EH (cell line): ENCODE data around the gene PPP2R3B.
"Not testable (repeated sequence)": the region's sequence is repeated elsewhere in the genome, so short reads cannot be mapped to it uniquely, and the experiment has no call there.

Experiments used
- DNase-seq: peaks from one replicate; pipeline ENCODE4 v3.0.0-alpha.2; 2015; ENCODE audit warnings: low read depth

PPP2R3B gene

DNA sequence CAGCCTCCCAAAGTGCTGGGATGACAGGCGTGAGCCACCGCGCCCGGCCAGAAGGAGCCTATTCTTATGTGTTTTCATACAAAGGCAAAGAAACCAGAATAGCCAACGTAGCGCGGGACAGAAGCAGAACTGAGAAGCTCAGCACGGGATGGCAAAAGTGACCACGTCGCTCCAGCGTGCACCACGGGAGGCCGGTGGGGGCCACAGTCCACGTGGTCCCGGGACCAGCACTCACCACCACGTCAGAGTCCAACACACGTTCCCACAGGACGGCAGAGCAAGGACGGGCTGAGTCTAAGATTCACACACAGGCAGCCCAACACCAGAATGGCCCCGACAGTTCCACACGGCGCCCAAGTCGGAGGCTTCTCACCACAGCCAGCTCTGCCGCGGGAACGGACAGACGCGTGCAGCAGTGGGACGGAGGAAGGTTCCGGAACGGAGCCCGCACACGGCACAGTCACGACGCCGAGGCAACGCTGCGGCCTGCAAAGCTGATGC, 49.3 kb downstream of the PPP2R3B start:
- DNase-seq: no peak

DNA sequence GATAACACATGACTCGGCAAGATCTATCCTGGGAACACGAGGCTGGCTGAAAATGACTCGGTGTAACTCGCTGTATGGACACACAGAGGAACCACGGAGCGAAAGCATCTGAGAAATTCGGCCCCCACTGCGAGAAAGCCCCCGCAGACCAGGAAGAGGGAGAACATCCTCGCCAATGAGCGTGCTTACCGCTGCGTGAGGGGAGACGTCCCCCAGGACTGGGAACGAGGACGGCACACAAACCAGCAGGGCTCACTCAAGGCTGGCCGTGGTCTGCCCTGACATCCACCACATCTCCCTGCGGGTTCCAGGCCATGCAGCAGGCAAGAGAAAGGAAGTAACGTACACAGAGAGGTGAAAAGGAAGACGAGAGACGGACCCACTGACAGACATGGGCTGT, 50.5 kb downstream of the PPP2R3B start:
- DNase-seq: no peak

DNA sequence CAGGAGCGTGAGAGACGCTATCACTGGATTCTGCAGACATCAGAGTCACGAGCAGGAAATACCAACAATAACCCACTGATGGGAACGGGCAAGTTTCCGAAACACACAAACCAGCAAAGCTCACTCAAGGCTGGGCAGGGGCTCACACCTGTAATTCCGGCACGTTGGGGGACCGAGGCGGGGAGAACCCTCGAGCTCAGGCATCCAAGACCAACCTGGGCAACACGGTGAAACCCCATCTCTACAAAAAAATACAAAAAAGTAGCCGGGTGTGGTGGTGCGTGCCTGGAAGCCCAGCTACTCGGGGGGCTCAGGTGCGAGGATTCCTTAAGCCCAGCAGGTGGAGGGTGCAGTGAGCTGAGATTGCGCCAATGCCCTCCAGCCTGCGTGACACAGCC, 51.0 kb downstream of the PPP2R3B start:
- DNase-seq: no peak

DNA sequence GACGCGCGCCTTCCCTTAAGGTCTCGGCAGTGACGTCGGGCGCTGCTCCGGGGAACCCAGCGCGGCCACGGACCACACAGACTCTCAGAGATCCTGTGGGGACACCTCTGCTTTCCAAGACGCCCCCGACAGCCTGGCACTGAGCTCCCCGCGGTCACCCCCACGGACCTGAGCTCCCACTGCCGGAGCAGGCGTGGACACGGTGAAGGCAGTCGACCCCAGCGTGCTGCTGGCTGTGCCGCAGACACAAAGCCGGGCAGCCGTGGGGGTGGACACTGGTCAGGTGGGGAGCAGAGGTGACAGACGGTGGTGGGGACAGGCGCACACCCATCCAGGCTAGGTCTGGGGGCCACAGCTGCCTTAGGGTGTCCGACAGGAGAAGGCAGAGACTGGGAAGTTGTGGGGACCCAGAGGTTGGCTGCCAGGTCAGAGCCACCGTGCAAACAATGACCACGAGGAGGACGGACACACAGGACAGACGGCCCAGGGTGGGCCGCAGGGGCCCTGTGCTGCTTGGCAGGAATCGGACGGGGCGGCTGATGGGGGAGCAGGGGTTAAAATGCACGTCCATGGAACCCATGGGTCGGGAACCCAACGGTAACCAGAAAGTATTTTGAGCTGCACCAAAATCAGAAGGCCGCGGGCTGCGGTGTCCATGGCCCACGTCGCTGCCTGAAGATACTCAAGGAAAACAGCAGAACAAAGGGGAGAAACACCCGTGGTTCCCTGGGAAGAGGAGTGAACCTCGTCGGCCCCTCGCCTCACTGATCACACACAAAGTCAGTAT, 51.5 kb downstream of the PPP2R3B start:
- DNase-seq: no peak

DNA sequence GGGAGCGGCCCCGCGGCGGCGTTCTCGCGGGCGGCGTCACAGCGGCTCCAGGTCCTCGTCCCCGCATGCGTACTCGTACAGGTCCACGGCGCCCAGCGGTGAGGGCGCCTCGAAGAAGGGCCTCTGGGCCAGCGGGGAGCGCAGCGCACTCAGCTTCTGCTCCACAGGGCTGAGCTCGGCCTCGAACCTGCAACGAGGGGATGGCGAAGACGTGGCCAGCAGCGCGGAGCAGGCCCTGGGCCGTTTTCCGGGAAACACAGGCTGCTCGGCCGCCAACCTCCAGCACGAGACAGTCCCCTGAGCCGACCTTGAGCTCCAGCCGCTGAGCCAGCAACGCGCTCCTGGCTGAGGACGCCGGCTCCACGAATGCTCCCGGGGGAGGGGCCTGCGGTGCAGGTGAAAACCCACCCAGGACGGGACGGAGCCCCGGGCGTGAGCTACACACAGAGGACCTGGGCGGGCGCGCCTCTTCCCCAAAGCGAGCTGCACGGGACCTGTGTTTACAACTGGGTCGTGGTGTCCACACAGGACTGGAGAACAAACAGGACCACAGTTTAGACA, 52.3 kb downstream of the PPP2R3B start:
- no peak for DNase-seq

DNA sequence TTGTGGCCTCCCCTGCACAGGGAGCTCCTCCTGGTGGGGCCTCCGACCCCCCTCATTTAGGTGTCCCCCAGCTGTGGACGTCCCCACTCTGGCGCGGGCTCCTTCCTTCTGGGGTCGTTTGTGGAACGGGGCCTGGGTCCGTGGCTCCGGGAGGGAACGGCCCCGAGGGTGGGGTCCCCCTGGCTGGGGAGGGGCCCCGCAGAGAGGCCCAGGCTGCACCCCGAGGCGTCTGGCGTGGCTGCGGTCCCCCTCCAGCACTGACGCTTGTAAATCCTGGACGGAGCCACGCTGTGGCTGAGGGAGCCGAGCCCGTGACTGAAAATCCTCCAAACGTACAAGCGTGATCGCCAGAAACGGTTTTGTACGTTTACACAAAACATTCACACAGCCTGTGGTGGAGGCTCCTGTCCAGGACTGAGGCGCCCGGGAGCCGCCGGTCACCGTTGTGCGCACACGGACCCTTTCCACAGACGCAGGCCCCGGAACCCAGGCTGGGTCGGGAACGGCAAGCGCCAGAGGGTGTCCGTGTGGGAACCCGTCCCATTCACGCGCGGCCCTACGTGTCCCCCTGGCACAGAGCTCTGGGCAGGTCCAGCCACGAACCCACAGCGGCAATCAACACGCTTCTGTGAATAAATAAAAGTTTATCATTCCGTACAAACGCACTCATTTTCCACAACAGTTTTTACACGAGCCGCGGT, 52.9 kb downstream of the PPP2R3B start:
- no peak for DNase-seq

DNA sequence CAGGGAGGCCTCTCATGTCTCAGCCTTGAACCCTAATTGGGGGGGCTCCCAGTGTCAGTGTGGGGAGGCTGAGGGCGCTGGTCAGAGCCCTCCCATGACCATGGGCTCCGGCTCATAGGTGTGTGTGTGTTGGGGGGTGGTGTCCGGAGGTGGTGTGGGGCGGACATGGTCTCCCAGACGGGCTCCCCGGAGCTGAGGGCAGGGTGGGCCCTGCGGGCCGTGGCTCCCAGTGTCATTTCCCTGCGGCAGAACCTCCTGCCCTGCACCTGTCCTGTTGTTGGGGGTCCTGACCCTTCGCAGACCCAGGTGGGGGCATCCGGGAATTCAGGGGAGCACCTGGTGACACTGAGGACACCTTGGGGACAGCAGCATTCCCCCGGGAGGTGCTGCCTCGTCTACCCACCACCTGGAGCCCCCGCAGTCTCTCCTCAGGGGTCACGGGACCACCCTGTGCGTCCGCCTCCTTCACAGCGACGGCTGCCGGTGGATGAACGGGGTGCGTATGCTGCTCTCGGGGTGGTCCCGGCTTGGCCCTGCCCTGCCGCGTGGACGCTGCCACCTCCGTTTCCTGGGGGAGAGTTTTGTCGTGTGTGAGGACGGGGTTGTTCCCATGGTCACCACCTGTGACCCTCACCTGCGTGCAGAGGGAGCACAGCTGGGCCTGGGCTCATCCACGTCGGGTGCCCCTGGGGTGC, 53.6 kb downstream of the PPP2R3B start:
- no peak for DNase-seq

DNA sequence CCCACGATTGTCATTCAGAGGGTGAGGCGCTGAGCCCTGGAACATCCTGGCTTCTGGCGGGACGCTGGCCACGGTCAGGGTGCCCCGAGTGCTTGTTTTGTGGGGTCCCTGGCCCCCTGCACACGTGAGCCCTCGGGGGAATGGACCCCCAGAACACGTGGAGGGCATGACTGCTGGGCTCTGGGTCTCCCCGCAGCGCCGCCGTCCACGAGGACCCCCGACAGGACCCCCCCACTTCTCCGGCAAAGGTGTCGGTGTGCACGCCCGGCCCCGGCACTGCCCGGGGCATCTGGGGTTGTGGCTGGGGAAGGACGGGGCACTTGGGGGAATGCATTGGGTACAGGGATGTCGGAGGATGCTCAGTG, 54.2 kb downstream of the PPP2R3B start:
- no peak for DNase-seq

DNA sequence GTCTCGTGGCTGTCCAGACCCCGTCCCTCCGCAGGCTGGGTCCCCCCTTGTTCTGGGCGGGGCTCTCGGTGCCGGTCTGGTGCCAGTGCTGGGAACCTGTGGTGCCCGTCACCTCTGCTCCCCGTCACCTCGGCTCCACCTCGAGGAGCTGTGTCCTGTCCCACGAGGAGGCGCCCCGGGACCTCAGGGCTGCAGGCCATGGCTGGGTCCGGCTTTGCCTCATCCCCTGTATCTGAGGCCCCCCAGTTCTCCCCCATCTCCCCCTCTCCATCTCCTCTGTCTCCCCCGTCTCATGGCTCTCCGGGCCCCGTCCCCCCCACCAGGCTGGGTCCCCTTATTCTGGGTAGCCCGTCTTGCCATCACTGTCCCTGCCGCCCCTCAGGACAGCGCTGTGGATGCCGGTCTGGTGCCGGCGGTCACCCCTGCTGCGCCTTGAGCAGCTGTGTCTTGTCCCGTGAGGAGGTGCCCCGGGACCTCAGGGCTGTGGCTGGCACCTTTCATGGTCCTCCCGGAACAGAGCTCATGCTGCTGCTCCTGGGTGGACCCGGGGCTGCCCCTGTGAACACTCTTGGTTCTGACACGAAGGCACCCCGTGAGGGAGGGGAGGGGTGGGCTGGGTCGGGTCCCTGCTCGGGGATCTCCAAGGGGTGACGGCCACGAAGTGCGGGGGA, 54.7 kb downstream of the PPP2R3B start:
- no peak for DNase-seq

DNA sequence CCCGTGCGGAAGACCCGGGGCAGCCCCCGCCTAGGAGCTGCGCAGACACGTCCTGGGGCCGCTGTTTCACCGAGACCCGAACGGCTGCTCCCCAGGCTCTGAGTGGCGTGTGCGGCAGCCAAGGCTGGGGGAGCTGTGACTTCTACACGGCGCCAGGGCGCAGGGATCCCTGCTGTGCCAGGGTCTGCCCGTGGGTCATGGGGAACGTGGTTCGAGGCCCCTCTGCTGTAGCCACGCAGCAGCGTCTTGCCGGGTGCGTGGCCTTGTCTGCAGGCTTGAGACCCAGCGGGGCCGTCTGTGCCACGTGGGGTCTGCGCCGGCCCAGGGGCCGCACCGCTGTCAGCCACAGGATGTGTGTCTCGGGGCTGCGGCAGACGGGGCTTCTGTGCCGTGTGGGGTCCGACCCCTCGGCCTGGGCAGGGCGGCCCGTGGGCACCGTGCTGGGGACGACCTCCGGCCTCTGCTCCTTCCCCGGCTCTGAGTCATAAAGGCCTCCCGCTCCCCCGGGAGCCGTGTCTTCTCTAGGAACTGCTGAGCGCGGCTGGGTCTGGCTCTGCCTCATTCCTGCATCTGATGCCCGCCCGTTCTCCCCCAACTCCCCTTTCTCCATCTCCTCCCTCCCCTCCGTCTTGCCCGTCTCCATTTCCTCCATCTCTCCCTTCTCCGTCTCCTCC, 55.4 kb downstream of the PPP2R3B start:
- peak; percentile 64 for DNase-seq

DNA sequence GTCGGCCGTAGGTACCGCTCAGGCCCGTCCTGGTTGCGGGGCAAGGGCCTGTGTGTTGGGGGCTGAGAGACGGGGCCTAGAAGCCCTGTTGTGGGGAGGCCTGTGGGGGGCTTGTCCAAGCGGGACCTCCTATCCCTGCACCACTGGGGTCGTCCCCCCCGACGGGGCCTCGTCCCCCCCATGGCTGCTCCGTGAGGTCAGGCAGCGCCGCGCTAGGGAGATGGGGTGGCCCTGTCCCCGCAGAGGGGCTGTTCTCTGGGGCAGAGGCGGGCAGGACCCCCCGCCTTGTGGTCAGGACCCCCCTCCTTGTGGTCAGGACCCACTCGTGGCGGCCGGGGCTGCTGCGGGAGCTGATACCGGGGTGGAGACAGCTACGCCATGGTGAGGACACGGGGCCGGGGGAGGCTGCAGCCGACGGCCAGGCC, 56.0 kb downstream of the PPP2R3B start:
- DNase-seq: no peak

DNA sequence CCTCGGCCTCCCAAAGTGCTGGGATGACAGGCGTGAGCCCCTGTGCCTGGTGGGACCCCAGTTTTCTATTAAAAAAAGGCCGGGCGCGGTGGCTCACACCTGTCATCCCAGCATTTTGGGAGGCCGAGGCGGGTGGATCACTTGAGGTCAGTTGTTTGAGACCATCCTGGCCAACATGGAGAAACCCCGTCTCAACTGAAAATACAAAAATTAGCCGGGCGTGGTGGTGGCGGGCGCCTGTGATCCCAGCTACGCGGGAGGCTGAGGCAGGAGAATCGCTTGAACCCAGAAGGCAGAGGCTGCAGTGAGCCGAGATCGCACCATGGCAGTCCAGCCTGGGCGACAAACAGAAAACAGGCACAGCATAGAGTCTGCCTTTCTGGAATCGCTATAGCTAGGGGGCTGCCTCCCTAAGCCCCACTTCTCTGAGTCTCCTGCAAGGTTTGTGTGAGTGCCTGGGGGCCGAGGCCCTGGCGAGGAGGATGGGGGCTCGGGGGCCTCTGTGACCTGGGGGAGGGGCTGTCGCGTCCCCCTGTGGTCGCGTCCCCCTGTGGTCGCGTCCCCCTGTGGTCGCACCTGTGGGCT, 56.5 kb downstream of the PPP2R3B start:
- DNase-seq: not testable (repeated sequence)

DNA sequence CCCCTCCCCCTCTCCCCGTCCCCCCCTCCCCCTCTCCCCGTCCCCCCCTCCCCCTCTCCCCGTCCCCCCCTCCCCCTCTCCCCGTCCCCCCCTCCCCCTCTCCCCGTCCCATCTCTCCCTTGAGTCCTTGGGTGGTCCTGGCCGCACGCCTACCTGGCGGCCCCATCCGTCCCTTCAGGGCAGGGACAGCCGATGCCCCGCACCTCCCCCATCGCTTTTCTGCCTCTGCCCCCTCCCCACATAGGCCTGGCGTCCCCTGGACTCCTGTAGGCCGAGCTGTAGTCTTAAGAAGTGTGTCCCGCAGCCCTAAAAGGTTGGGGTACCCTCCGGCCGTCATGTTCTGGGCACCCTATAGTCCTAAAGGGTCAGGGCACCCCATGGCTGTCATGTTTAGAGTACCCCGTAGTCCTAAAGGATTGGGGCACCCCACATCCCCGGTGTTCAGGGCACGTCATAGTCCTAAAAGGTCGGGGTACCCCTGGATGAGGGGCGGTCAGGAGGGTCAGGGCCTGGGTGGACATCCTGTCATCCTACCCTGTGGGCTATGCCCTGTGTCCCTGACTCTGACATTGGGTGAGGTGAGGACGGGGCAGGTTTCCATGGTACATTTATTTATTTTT, 57.3 kb downstream of the PPP2R3B start:
- DNase-seq: no peak

DNA sequence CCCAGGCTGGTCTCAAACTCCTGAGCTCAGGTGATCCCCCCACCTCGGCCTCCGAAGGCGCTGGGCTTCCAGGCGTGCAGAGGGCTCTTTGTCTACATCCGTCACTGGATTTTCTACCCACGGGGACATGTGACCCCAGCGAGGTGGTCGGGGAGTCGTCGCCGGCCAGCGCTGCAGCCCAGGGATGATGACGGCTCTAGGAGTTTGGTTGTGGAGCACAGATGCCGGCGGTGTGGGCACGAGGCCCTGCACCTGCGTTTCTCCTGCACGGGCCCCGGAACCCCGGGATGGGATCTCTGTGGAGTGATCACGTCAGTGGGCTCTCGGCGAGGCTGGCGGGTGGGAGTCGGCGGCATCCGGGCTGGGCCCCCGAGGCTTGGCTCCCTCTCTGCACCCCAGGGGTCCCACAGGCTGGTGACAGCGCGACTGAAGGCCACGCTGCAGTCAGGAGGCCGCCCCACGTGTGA, 59.0 kb downstream of the PPP2R3B start:
- DNase-seq: no peak

DNA sequence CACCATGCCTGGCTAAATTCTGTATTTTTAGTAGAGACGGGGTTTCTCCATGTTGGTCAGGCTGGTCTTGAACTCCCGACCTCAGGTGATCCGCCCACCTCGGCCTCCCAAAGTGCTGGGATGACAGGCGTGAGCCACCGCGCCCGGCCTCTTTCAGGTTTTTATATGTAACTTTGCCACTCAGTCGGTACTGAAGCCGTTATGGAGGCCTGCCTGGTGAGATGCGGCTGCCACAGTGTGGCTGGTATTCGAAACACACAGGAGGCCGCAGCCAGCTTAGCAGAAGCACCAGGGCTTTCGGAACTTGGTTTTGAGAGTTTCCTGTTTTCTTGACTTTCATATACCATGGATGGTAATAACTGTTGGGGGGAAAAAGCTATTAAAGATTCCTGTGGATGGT, 62.0 kb downstream of the PPP2R3B start:
- peak; percentile 54 for DNase-seq

DNA sequence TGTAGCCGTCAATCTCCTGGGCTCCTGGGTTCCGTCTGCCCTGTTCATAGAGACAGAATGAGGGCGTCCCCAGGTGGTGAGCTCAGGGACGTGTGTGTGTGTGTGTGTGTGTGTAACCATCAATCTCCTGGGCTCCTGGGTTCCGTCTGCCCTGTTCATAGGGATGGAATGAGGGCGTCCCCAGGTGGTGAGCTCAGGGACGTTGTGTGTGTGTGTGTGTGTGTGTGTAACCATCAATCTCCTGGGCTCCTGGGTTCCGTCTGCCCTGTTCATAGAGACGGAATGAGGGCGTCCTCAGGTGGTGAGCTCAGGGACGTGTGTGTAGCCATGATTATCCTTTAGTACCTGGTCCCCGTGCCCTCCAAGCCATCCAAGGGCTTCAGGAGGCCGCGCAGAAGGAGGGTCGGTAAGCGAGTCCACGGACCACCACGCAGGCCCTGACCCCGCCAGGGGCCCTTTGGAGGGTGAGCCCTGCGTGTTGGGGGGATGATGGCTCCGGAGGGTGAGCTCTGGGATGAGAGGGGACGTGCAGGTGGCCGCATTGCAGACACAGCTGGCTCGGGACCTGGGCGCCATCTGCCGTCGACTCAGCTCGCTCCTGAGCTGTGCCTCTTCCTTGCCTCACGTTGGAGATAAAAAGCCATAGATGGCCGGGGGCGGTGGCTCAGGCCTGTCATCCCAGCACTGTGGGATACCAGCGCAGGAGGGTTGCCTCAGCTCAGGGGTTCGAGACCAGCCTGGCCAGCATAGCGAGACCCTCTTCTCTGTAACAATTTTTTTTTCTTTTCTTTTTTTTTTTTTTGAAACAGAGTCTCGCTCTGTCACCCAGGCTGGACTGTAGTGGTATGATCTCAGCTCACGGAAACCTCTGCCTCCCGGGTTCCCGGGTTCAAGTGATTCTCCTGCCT, 62.7 kb downstream of the PPP2R3B start:
- peak; percentile 39 for DNase-seq

DNA sequence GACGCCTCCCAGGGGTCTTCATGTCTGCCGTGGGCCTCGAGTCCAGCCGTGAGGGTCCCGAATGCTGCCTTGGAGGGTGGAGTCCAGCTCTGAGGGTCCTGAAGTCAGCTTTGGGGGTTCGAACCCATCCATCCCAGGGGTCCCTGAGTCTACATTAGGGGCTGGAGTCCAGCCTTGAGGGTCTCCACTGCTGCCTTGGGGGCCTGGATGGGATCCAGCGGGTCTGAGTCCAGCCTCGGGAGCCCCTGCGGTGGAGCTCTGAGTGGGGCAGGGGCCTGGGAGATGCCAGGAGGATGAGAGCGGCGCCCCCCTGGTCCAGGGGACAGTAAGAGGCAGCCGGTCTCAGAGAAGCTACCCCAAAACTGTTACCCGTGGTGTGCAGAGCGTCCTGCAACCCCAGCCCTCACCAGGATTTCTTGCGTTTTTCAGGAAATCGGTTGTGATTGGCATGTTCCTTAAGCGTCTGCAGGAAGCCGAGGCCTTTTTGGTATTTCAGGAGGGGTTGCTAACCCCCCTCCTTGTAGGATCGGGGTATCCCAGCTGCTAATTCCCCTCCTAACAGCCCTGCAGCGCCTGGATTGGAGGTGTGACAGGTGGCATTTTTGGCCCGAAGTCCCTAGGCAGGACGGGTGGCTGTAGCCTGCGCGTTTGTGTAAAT, 66.5 kb downstream of the PPP2R3B start:
- DNase-seq: peak; percentile 48

DNA sequence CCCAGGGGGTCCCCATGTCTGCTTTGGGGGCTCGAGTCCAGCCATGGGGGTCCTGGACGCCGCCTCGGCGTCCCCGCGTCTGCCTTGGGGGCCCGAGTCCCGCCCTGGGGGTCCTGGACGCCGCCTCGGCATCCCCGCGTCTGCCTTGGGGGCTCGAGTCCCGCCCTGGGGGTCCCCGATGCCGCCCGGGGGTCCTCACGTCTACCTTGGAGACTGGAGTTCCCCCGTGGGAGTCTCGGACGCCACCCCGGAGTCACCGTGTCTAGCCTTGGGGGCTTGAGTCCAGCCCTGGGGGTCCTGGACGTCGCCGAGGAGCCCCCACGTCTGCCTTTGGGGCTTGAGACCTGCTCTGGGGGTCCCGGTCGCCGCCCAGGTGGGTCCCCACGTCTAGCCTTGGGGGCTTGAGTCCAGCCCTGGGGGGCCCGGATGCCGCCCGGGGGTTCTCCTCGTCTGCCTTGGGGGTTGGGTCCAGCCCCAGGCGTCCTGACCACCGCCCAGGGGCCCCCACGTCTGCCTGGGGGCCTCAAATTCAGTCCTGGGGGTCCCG, 67.1 kb downstream of the PPP2R3B start:
- no peak for DNase-seq
